ENCODE measurements around the gene PLEKHJ1. TPM values are rescaled to one million over a fixed set of nuclear protein-coding genes. Genes with fewer than 3 reads are reported as not detected.

PLEKHJ1 gene
- total and polyA plus RNA-seq, 9 of the 15 experiments (the other 6 are each of a cell fraction or from before 2014, with no cell fraction given), result 1.5 to 188 (median 63.9) TPM

- in situ Hi-C loops (cut with MboI), result no loop called here
- H3K27ac ChIP-seq (ENCODE audit: extremely low read depth, low read depth, low read length), result no peak overlapping the region
- H4K20me1 ChIP-seq (replicated peaks; ENCODE audit: control insufficient read depth, insufficient read depth, low read length), result 0 out of 2 replicates have a peak, but pooled peaks cover 9% of the 10 kb centered on the region
- H3K27me3 ChIP-seq (ENCODE audit: control insufficient read depth in 2 of 2, insufficient read depth in 2 of 2, low read length in 2 of 2), result no peaks in the 10 kb centered on the region
- ATAC-seq (no peak), DNase-seq (ENCODE audit: extremely low read depth in 1 of 4, low spot score in 3 of 4) (no peak), FAIRE-seq (no peak)
- WGBS (ENCODE audit: insufficient coverage, low coverage, missing lambda C conversion rate), result 94% methylated on average over 15 of the region's 17 CpGs
- no peak overlapping the region for H3K4me3 ChIP-seq
- TF ChIP-seq POLR2AphosphoS5 (IDR thresholded peaks at IDR 0.05; ENCODE audit: control insufficient read depth, insufficient read depth, low read depth, low read length) (peak; percentile 2; the same call in 1 of the 2 replicates), POLR2G (IDR thresholded peaks at IDR 0.05; ENCODE audit: low read depth, low read length) (peak; percentile 62), BDP1 (IDR thresholded peaks at IDR 0.05; ENCODE audit: insufficient read depth, insufficient read length) (no peak)
- CTCF ChIA-PET (ENCODE audit: low intra/inter-chr PET ratio), result no interaction called here
- peaks cover 95% of the 10 kb centered on the region; the same call in 2 of the 3 replicates for H3K36me3 ChIP-seq (ENCODE audit: control insufficient read depth, insufficient read depth, low read length)
- H3K9me1 ChIP-seq (ENCODE audit: control insufficient read depth, insufficient read depth, low read length), result no peaks in the 10 kb centered on the region
- H3K4me2 ChIP-seq (ENCODE audit: insufficient read depth, low read length), result no peak overlapping the region
- H3K9ac ChIP-seq (ENCODE audit: insufficient read depth in 1 of 2, low read depth in 2 of 2, low read length in 2 of 2), result peak overlapping the region in 1 of 2 experiments; percentile 64; a peak in 2 of 4 replicates
- no TSS peak for BruUV-seq (replicated peaks)
- peaks cover 0 to 40% of the 10 kb centered on the region in 2 experiments; a peak in 3 of 5 replicates for H3K4me1 ChIP-seq (replicated peaks in 1 of 2; ENCODE audit: control insufficient read depth in 2 of 2, insufficient read depth in 2 of 2, low read length in 2 of 2)
- H3K79me2 ChIP-seq (ENCODE audit: control insufficient read depth, insufficient read depth, low read length), result no peaks in the 10 kb centered on the region
- POLR2A ChIA-PET, result interaction anchor here (0.6 kb wide), 1 partner anchor 46 kb away, joined by 3 read pairs; no protein-coding TSS in a partner anchor
- H3K9me3 ChIP-seq (replicated peaks; ENCODE audit: control insufficient read depth, insufficient read depth, low read depth, low read length), result no peaks in the 10 kb centered on the region
- H2AFZ ChIP-seq (ENCODE audit: low read depth, low read length), result no peak overlapping the region
- intact Hi-C loops (cut with micrococcal nuclease), result no loop called here
Measured at GRCh38 chr19:2214251-2214650, 21.9 kb downstream of the PLEKHJ1 start.

- DNase-seq (ENCODE audit: extremely low read depth in 1 of 4, low spot score in 3 of 4), result no peak
- H3K9me3 ChIP-seq (replicated peaks; ENCODE audit: control insufficient read depth, insufficient read depth, low read depth, low read length), result no peaks in the 10 kb centered on the region
- H3K9me1 ChIP-seq (ENCODE audit: control insufficient read depth, insufficient read depth, low read length), result no peaks in the 10 kb centered on the region
- peak overlapping the region in 1 of 2 experiments; percentile 64; a peak in 1 of 4 replicates for H3K9ac ChIP-seq (ENCODE audit: insufficient read depth in 1 of 2, low read depth in 2 of 2, low read length in 2 of 2)
- H3K27ac ChIP-seq (ENCODE audit: extremely low read depth, low read depth, low read length), result no peak overlapping the region
- ChIA-PET CTCF (ENCODE audit: low intra/inter-chr PET ratio) (no interaction called here), POLR2A (interaction anchor here (0.8 to 1.2 kb wide), 2 partner anchors 16 to 21 kb away, joined by 3 to 8 read pairs; no protein-coding TSS in a partner anchor)
- no peak overlapping the region for H3K4me3 ChIP-seq
- 0 out of 2 replicates have a peak, but pooled peaks cover 9% of the 10 kb centered on the region for H4K20me1 ChIP-seq (replicated peaks; ENCODE audit: control insufficient read depth, insufficient read depth, low read length)
- FAIRE-seq, result no peak
- H3K79me2 ChIP-seq (ENCODE audit: control insufficient read depth, insufficient read depth, low read length), result no peaks in the 10 kb centered on the region
- no peaks in the 10 kb centered on the region for H3K27me3 ChIP-seq (ENCODE audit: control insufficient read depth in 2 of 2, insufficient read depth in 2 of 2, low read length in 2 of 2)
- no TSS peak for BruUV-seq (replicated peaks)
- H3K36me3 ChIP-seq (ENCODE audit: control insufficient read depth, insufficient read depth, low read length), result peaks cover 95% of the 10 kb centered on the region; the same call in 2 of the 3 replicates
- ATAC-seq, result no peak
- WGBS (ENCODE audit: insufficient coverage, low coverage, missing lambda C conversion rate), result 94% methylated on average over 5 of the region's 26 CpGs
- intact Hi-C loops (cut with micrococcal nuclease) (no loop called here), in situ Hi-C loops (cut with MboI) (no loop called here)
- peaks cover 0 to 43% of the 10 kb centered on the region in 2 experiments; a peak in 3 of 5 replicates for H3K4me1 ChIP-seq (replicated peaks in 1 of 2; ENCODE audit: control insufficient read depth in 2 of 2, insufficient read depth in 2 of 2, low read length in 2 of 2)
- no peak overlapping the region for H2AFZ ChIP-seq (ENCODE audit: low read depth, low read length)
- no peak overlapping the region for H3K4me2 ChIP-seq (ENCODE audit: insufficient read depth, low read length)
- TF ChIP-seq ZNF134 (CRISPR knock-in tag; conservative IDR thresholded peaks at IDR 0.05) (no peak), ZNF551 (CRISPR knock-in tag; IDR thresholded peaks at IDR 0.05) (no peak), RBM22 (IDR thresholded peaks at IDR 0.05; ENCODE audit: low read depth, low read length, poor library complexity, severe bottlenecking) (no peak), ZNF696 (CRISPR knock-in tag; conservative IDR thresholded peaks at IDR 0.05) (no peak), ZFX (CRISPR knock-in tag; IDR thresholded peaks at IDR 0.05) (peak; percentile 6; the same call in 1 of the 2 replicates), FOXA3 (CRISPR knock-in tag; conservative IDR thresholded peaks at IDR 0.05 in 1 of 2, IDR thresholded peaks at IDR 0.05 in 1 of 2) (no peak), PPARD (CRISPR knock-in tag; IDR thresholded peaks at IDR 0.05) (no peak), NEUROD1 (IDR thresholded peaks at IDR 0.05; ENCODE audit: borderline replicate concordance, low read depth, low read length, partially characterized antibody) (no peak), AFF1 (IDR thresholded peaks at IDR 0.05; ENCODE audit: low read depth in 1 of 2, partially characterized antibody in 2 of 2) (no peak)
Measured at GRCh38 chr19:2213799-2214198, 22.3 kb downstream of the PLEKHJ1 start.

Data from K562 (cell line).